Hepatocyte (in vitro differentiated cells): Measurements from ENCODE around the gene MICOS13. TPM values are rescaled to one million over a fixed set of nuclear protein-coding genes. Genes with fewer than 3 reads are reported as not detected.

Experiments
- DNase-seq: peaks from one replicate; pipeline ENCODE4 v3.0.0-alpha.2; 2016; ENCODE audit warnings: low spot score
- H2AFZ ChIP-seq: fragments of 200-600 bp; sonication (generic); 2 replicates; pipeline ENCODE4 v1.6.0; 2016; ENCODE audit warnings: antibody characterized with exemption, mild to moderate bottlenecking
- H3K27ac ChIP-seq: fragments of 200-600 bp; sonication (generic); 2 replicates; pipeline ENCODE4 v1.5.1; 2016; ENCODE audit warnings: mild to moderate bottlenecking
- H3K27me3 ChIP-seq: fragments of 200-600 bp; sonication (generic); 2 replicates; pipeline ENCODE4 v1.6.1; 2016
- H3K36me3 ChIP-seq: fragments of 200-600 bp; sonication (generic); replicated peaks from 2 replicates; pipeline ENCODE4 v1.5.1; 2016; ENCODE audit warnings: low read depth; ENCODE audit not compliant: insufficient read depth
- H3K4me1 ChIP-seq: fragments of 200-600 bp; sonication (generic); 2 replicates; pipeline ENCODE4 v1.5.1; 2016; ENCODE audit warnings: mild to moderate bottlenecking, moderate library complexity; ENCODE audit not compliant: insufficient read depth
- H3K4me2 ChIP-seq: fragments of 200-600 bp; sonication (generic); 2 replicates; pipeline ENCODE4 v1.6.0; 2016
- H3K4me3 ChIP-seq: fragments of 200-600 bp; sonication (generic); 2 replicates; pipeline ENCODE4 v1.5.1; 2016; ENCODE audit warnings: mild to moderate bottlenecking
- H3K79me2 ChIP-seq: fragments of 200-600 bp; sonication (generic); 2 replicates; pipeline ENCODE4 v1.6.0; 2017; ENCODE audit warnings: mild to moderate bottlenecking
- H3K9me2 ChIP-seq: fragments of 200-600 bp; sonication (generic); replicated peaks from 2 replicates; pipeline ENCODE4 v1.6.0; 2017; ENCODE audit warnings: mild to moderate bottlenecking; ENCODE audit not compliant: insufficient read depth
- H3K9me3 ChIP-seq: fragments of 200-600 bp; sonication (generic); 2 replicates; pipeline ENCODE4 v1.5.1; 2016; ENCODE audit warnings: low read depth, mild to moderate bottlenecking
- H4K20me1 ChIP-seq: fragments of 200-600 bp; sonication (generic); 2 replicates; pipeline ENCODE4 v1.6.0; 2016; ENCODE audit warnings: mild to moderate bottlenecking; ENCODE audit not compliant: insufficient read depth, poor library complexity, severe bottlenecking
- EZH2 ChIP-seq: fragments of 200-600 bp; sonication (generic); IDR thresholded peaks from 2 replicates; pipeline ENCODE4 v1.6.1; 2016; ENCODE audit warnings: antibody characterized with exemption, mild to moderate bottlenecking, borderline replicate concordance
- EZH2phosphoT487 ChIP-seq: fragments of 200-600 bp; sonication (generic); IDR thresholded peaks from one replicate; pipeline ENCODE4 v1.6.1; 2018; ENCODE audit warnings: antibody characterized with exemption, mild to moderate bottlenecking, low read depth, moderate library complexity; ENCODE audit not compliant: unreplicated experiment, severe bottlenecking
- WGBS: methylation state at CpG from one replicate; pipeline ENCODE4 v1.1.6; 2016; ENCODE audit warnings: low lambda C conversion rate; ENCODE audit errors: missing lambda C conversion rate; 5-methylcytosine and 5-hydroxymethylcytosine counted together
- polyA plus RNA-seq: library from polyadenylated mRNA; unstranded; fragments of >200 nt; fragmentation: Nextera tagmentation; extraction: Ambion mirVana; gene quantifications from 2 replicates; pipeline ENCODE4 v1.2.1, GENCODE V29; 2016
- total RNA-seq: library from RNA; depleted of rRNA; stranded (reverse); fragments of >200 nt; gene quantifications from 2 replicates; pipeline ENCODE4 v1.2.3, GENCODE V29; 2014
- TF ChIP-seq, protein P1 (sequence below): fragments of 200-600 bp; sonication (generic); IDR thresholded peaks from 2 replicates; pipeline ENCODE4 v1.5.1; 2016; ENCODE audit warnings: antibody characterized with exemption, mild to moderate bottlenecking; ENCODE audit not compliant: poor library complexity

The MICOS13 gene
- total and polyA plus RNA-seq, 2 experiments from 2014 or later: 32.3 to 120 TPM

DNA sequence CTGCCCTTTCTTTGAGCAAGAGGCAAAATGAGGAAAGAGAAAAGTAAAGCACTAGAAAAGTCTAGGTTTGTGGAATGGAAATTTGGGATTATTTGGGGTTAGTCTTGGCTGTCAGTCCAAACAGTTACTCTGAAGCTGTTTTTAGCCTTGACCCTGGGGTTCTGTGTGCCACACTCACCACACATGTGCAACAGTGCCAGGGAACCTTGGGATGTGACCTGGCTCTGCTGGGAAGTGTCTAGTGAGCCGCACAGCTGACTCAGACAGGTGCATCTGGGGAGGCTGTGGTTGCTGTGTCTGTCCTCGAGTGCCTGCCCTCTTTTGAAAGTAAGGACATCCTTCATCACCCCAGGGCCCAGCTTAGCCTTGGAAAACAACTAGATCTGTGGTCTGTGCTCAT is 15.8 kb downstream of the MICOS13 start:
- no peaks in the 10 kb centered on the region for H3K36me3 ChIP-seq
- 94% methylated on average over 2 of the region's 2 CpGs for WGBS
- H4K20me1 ChIP-seq: no peaks in the 10 kb centered on the region

GRCh38 chr19:5663904-5664303 is 16.4 kb downstream of the MICOS13 start:
- Histone ChIP-seq H3K36me3 (no peaks in the 10 kb centered on the region), H3K27ac (no peak overlapping the region), H3K4me3 (no peak overlapping the region), H4K20me1 (no peaks in the 10 kb centered on the region), H3K9me3 (no peaks in the 10 kb centered on the region), H3K79me2 (no peaks in the 10 kb centered on the region), H3K4me1 (no peaks in the 10 kb centered on the region), H2AFZ (no peak overlapping the region), H3K27me3 (no peaks in the 10 kb centered on the region), H3K9me2 (no peaks in the 10 kb centered on the region), H3K4me2 (no peak overlapping the region)
- no peak for DNase-seq
- 99% methylated on average over 17 of the region's 17 CpGs for WGBS
- TF ChIP-seq EZH2phosphoT487 (no peak), EZH2 (no peak)
- TF ChIP-seq, protein P1, sequence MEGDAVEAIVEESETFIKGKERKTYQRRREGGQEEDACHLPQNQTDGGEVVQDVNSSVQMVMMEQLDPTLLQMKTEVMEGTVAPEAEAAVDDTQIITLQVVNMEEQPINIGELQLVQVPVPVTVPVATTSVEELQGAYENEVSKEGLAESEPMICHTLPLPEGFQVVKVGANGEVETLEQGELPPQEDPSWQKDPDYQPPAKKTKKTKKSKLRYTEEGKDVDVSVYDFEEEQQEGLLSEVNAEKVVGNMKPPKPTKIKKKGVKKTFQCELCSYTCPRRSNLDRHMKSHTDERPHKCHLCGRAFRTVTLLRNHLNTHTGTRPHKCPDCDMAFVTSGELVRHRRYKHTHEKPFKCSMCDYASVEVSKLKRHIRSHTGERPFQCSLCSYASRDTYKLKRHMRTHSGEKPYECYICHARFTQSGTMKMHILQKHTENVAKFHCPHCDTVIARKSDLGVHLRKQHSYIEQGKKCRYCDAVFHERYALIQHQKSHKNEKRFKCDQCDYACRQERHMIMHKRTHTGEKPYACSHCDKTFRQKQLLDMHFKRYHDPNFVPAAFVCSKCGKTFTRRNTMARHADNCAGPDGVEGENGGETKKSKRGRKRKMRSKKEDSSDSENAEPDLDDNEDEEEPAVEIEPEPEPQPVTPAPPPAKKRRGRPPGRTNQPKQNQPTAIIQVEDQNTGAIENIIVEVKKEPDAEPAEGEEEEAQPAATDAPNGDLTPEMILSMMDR: no peak

More for the DNA sequence above, 15.8 kb downstream of the MICOS13 start:
- Histone ChIP-seq H3K4me3 (no peak overlapping the region), H2AFZ (no peak overlapping the region), H3K9me2 (no peaks in the 10 kb centered on the region), H3K4me2 (no peak overlapping the region), H3K79me2 (no peaks in the 10 kb centered on the region), H3K4me1 (no peaks in the 10 kb centered on the region), H3K27ac (no peak overlapping the region), H3K9me3 (no peaks in the 10 kb centered on the region), H3K27me3 (no peaks in the 10 kb centered on the region)
- DNase-seq: no peak
- TF ChIP-seq EZH2phosphoT487: no peak
- no peak for TF ChIP-seq EZH2
- TF ChIP-seq, protein P1: no peak

GRCh38 chr19:5661483-5661882 is 18.8 kb downstream of the MICOS13 start:
- Histone ChIP-seq H3K4me1 (no peaks in the 10 kb centered on the region), H3K27ac (no peak overlapping the region), H3K4me2 (no peak overlapping the region), H3K79me2 (no peaks in the 10 kb centered on the region), H2AFZ (no peak overlapping the region), H3K27me3 (no peaks in the 10 kb centered on the region), H4K20me1 (no peaks in the 10 kb centered on the region), H3K4me3 (no peak overlapping the region), H3K9me3 (no peaks in the 10 kb centered on the region), H3K36me3 (no peaks in the 10 kb centered on the region), H3K9me2 (no peaks in the 10 kb centered on the region)
- 98% methylated on average over 41 of the region's 42 CpGs for WGBS
- TF ChIP-seq EZH2phosphoT487 (no peak), EZH2 (no peak)
- TF ChIP-seq, protein P1: no peak
- no peak for DNase-seq

DNA sequence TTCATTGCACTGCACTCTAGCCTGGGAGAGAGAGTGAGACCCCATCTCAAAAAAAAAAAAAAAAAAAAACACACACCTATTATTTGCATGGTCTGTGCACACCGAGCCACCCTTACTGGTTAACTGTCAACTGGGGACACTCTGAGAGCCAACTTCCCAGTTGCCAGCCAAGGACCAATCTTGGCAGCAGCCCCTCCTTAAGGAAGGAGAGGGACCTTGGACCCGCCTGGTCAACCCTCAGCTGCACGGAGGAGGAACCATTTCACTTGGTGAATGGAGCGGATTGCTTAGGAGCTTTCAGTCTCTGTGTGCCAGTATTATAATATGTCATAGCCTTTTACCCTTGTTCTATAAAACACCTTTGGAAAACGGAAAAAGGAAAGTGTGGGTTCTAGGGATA is 24.9 kb downstream of the MICOS13 start:
- WGBS: 98% methylated on average over 5 of the region's 5 CpGs
- Histone ChIP-seq H3K36me3 (no peaks in the 10 kb centered on the region), H4K20me1 (no peaks in the 10 kb centered on the region), H3K4me1 (no peaks in the 10 kb centered on the region), H3K79me2 (peaks cover 2% of the 10 kb centered on the region), H3K9me3 (no peaks in the 10 kb centered on the region), H2AFZ (no peak overlapping the region), H3K27me3 (no peaks in the 10 kb centered on the region), H3K9me2 (no peaks in the 10 kb centered on the region), H3K27ac (no peak overlapping the region), H3K4me2 (no peak overlapping the region), H3K4me3 (no peak overlapping the region)
- no peak for DNase-seq
- TF ChIP-seq, protein P1: no peak
- no peak for TF ChIP-seq EZH2
- no peak for TF ChIP-seq EZH2phosphoT487
